Endothelial cell of umbilical vein (primary cell): ENCODE results near the gene LMCD1. TPM values are rescaled to one million over a fixed set of nuclear protein-coding genes. Genes with fewer than 3 reads are reported as not detected.

ENCODE experiments used
- BruUV-seq: library from RNA; stranded (reverse); fragments of 400-500 nt; replicated peaks from 2 replicates; lab custom pipeline; 2021; lab: Mats Ljungman, UMichigan
- CTCF ChIA-PET: fragments of 300-600, 350-600 bp; sonication (Branson Sonifier 250); formaldehyde crosslinking; loops from one replicate; lab custom pipeline; 2021; ENCODE audit warnings: antibody characterized with exemption, inconsistent platforms; lab: Charles Lee
- POLR2A ChIA-PET: fragments of 300-600, 350-600 bp; sonication (Branson Sonifier 250); formaldehyde crosslinking; loops from one replicate; lab custom pipeline; 2021; ENCODE audit warnings: antibody characterized with exemption, inconsistent platforms; lab: Charles Lee
- DNase-seq: peaks from one replicate; pipeline ENCODE4 v3.0.0-alpha.2; 2011; ENCODE audit warnings: low read depth, low spot score
- FAIRE-seq: peaks from 2 replicates; lab custom pipeline; 2011; peaks lifted over from hg19 to GRCh38; lab: Jason Lieb, UNC
- H2AFZ ChIP-seq: 2 replicates; pipeline ENCODE4 v1.6.0; 2012; ENCODE audit warnings: low read depth, low read length, control low read depth, inconsistent platforms
- H3K27ac ChIP-seq: 2 replicates; pipeline ENCODE4 v1.5.1; 2011; ENCODE audit warnings: low read depth, mild to moderate bottlenecking, control low read depth, low read length, moderate library complexity; ENCODE audit not compliant: insufficient read depth
- H3K27me3 ChIP-seq, 2 experiments: 2 replicates each; pipeline versions ENCODE4 v1.6.0 to v1.6.1; 2011; ENCODE audit warnings: low read length in 2 of 2, mixed read lengths in 1 of 2; ENCODE audit not compliant: control insufficient read depth in 2 of 2, insufficient read depth in 2 of 2
- H3K36me3 ChIP-seq, 2 experiments: 2 replicates in 1 of 2; 3 replicates in 1 of 2; pipeline ENCODE4 v1.5.1; 2011; ENCODE audit warnings: low read length in 2 of 2, mild to moderate bottlenecking in 1 of 2, moderate library complexity in 1 of 2; ENCODE audit not compliant: control insufficient read depth in 2 of 2, insufficient read depth in 2 of 2; ENCODE audit errors: extremely low read depth in 1 of 2
- H3K4me1 ChIP-seq: 3 replicates; pipeline ENCODE4 v1.5.1; 2011; ENCODE audit warnings: mild to moderate bottlenecking, low read length; ENCODE audit not compliant: control insufficient read depth, insufficient read depth; ENCODE audit errors: extremely low read depth
- H3K4me2 ChIP-seq: 2 replicates; pipeline ENCODE4 v1.6.1; 2011; ENCODE audit warnings: low read length, control low read depth, mixed read lengths; ENCODE audit not compliant: insufficient read depth
- H3K4me3 ChIP-seq, 3 experiments: fragments of 200-600 bp in 1 of 3; sonication (generic), shearing (Covaris generic) in 1 of 3; replicated peaks in 1 of 3; 2 replicates each; pipeline ENCODE4 v1.5.1; 2011 to 2016; ENCODE audit warnings: control low read depth in 3 of 3, low read length in 3 of 3, mild to moderate bottlenecking in 2 of 3, inconsistent platforms in 1 of 3, low read depth in 1 of 3, moderate library complexity in 1 of 3; ENCODE audit not compliant: insufficient read depth in 1 of 3
- H3K79me2 ChIP-seq: 2 replicates; pipeline ENCODE4 v1.6.0; 2012; ENCODE audit warnings: low read length, inconsistent platforms; ENCODE audit not compliant: control insufficient read depth, insufficient read depth
- H3K9ac ChIP-seq: replicated peaks from 2 replicates; pipeline ENCODE3; 2011; ENCODE audit warnings: low read length, control low read depth; ENCODE audit not compliant: insufficient read depth; ENCODE audit errors: extremely low read depth
- H3K9me1 ChIP-seq: replicated peaks from 3 replicates; pipeline ENCODE4 v1.6.0; 2011; ENCODE audit warnings: mild to moderate bottlenecking, low read length; ENCODE audit not compliant: control insufficient read depth, insufficient read depth; ENCODE audit errors: extremely low read depth
- H3K9me3 ChIP-seq: replicated peaks from 2 replicates; pipeline ENCODE4 v1.5.1; 2012; ENCODE audit warnings: low read length, inconsistent platforms; ENCODE audit not compliant: control insufficient read depth, insufficient read depth
- H4K20me1 ChIP-seq: replicated peaks from 2 replicates; pipeline ENCODE3; 2011; ENCODE audit warnings: mild to moderate bottlenecking, low read length; ENCODE audit not compliant: control insufficient read depth, insufficient read depth; ENCODE audit errors: extremely low read depth
- CTCF ChIP-seq, 2 donors: IDR thresholded peaks; 1 replicate in 1 of 2; 2 replicates in 1 of 2; pipeline ENCODE4 v1.5.1; 2011; ENCODE audit warnings: low read length in 2 of 2, mild to moderate bottlenecking in 2 of 2, moderate library complexity in 2 of 2, control low read depth in 1 of 2, inconsistent platforms in 1 of 2, low read depth in 1 of 2; ENCODE audit not compliant: insufficient read depth in 1 of 2; ENCODE audit errors: extremely low read depth in 1 of 2
- EZH2 ChIP-seq: IDR thresholded peaks from 2 replicates; pipeline ENCODE4 v1.6.1; 2012; ENCODE audit warnings: borderline replicate concordance, low read depth, mild to moderate bottlenecking, moderate library complexity, low read length, inconsistent platforms; ENCODE audit not compliant: severe bottlenecking
- FOS ChIP-seq: IDR thresholded peaks from 2 replicates; pipeline ENCODE4 v1.6.1; 2011; ENCODE audit warnings: mild to moderate bottlenecking, low read length, moderate library complexity, borderline replicate concordance; ENCODE audit not compliant: insufficient read depth
- GATA2 ChIP-seq: IDR thresholded peaks from 2 replicates; pipeline ENCODE4 v1.7.0; 2011; ENCODE audit warnings: low read depth, mild to moderate bottlenecking, moderate library complexity, mixed read lengths, low read length; ENCODE audit not compliant: insufficient read length, insufficient read depth
- JUN ChIP-seq: IDR thresholded peaks from 2 replicates; pipeline ENCODE4 v1.6.1; 2011; ENCODE audit warnings: borderline replicate concordance, low read depth; ENCODE audit not compliant: insufficient read length, insufficient read depth
- MAX ChIP-seq: IDR thresholded peaks from 2 replicates; pipeline ENCODE4 v1.6.1; 2011; ENCODE audit not compliant: insufficient read depth, insufficient read length
- MYC ChIP-seq: IDR thresholded peaks from one replicate; pipeline ENCODE4 v1.6.1; 2011; ENCODE audit warnings: mild to moderate bottlenecking, low read depth, low read length
- POLR2A ChIP-seq: IDR thresholded peaks from 2 replicates; pipeline ENCODE4 v1.6.1; 2012; ENCODE audit warnings: low read depth, mild to moderate bottlenecking, control low read depth, low read length
- POLR2AphosphoS5 ChIP-seq: IDR thresholded peaks from 2 replicates; pipeline ENCODE4 v1.6.1; 2012; ENCODE audit warnings: low read depth, mild to moderate bottlenecking, control low read depth, low read length, moderate library complexity; ENCODE audit not compliant: insufficient read depth
- dilution Hi-C: fragments of 300-500 bp; cut with MboI; formaldehyde crosslinking; loops from one replicate; pipeline ENCODE4 v1.15.0; 2019; ENCODE audit warnings: low sequenced_read_pairs; ENCODE audit not compliant: extremely low pct_ligation_motif_present
- intact Hi-C: fragments of 100-400 bp; cut with micrococcal nuclease; formaldehyde crosslinking; loops from one replicate; pipeline ENCODE4 v1.10.0; 2022
- polyA plus RNA-seq, 4 experiments: library from polyadenylated mRNA; depleted of rRNA in 3 of 4; stranded (reverse) in 3 of 4; unstranded in 1 of 4; fragments of >200 nt; gene quantifications; 2 replicates each; pipeline versions ENCODE4 v1.2.1 to v1.2.3, GENCODE V29; 2011 to 2012; ENCODE audit warnings: missing spikeins in 1 of 4
- total RNA-seq: library from RNA; stranded (reverse); gene quantifications from 2 replicates; pipeline ENCODE4 v1.2.3, GENCODE V29; 2021

The LMCD1 gene
- total and polyA plus RNA-seq, 2 donors (not counting 3 experiments of a cell fraction or from before 2014, with no cell fraction given), result 7.6 to 14.5 TPM

- no peak for TF ChIP-seq FOS
- no peak for TF ChIP-seq EZH2
- TF ChIP-seq POLR2AphosphoS5, result no peak
- TF ChIP-seq POLR2A, result no peak
- TF ChIP-seq GATA2, result no peak
- TF ChIP-seq MYC, result no peak
- no peak for TF ChIP-seq JUN
- no peak for TF ChIP-seq MAX
- no peak for TF ChIP-seq CTCF (IDR thresholded peaks at IDR 0.05; ENCODE audit: extremely low read depth in 1 of 2, insufficient read depth in 1 of 2, low read depth in 1 of 2, low read length in 2 of 2)
- DNase-seq (no peak), FAIRE-seq (no peak)
- Histone ChIP-seq H3K36me3 (no peaks in the 10 kb centered on the region), H3K27ac (no peak overlapping the region), H3K4me3 (no peak overlapping the region), H2AFZ (no peak overlapping the region), H3K79me2 (no peaks in the 10 kb centered on the region), H3K9ac (no peak overlapping the region), H3K9me1 (no peaks in the 10 kb centered on the region), H3K27me3 (peaks cover 0 to 2% of the 10 kb centered on the region in 2 experiments), H3K9me3 (no peaks in the 10 kb centered on the region), H4K20me1 (no peaks in the 10 kb centered on the region), H3K4me2 (no peak overlapping the region), H3K4me1 (no peaks in the 10 kb centered on the region)
- intact Hi-C loops (no loop called here), dilution Hi-C loops (no loop called here)
- BruUV-seq, result no TSS peak
- POLR2A ChIA-PET, result no interaction called here
- CTCF ChIA-PET, result interaction anchor here (1.8 kb wide), 1 partner anchor 167 kb away, joined by 7 read pairs; no protein-coding TSS in a partner anchor
Measured at GRCh38 chr3:8608791-8609467, 107.3 kb downstream of the LMCD1 start.
